ENCODE data around the gene TP53. TPM values are rescaled to one million over a fixed set of nuclear protein-coding genes. Genes with fewer than 3 reads are reported as not detected.

Gene TP53
- total and polyA plus RNA-seq, 2 of the 4 experiments (the other 2 are of a cell fraction) = 31.2 to 48.5 TPM

DNA sequence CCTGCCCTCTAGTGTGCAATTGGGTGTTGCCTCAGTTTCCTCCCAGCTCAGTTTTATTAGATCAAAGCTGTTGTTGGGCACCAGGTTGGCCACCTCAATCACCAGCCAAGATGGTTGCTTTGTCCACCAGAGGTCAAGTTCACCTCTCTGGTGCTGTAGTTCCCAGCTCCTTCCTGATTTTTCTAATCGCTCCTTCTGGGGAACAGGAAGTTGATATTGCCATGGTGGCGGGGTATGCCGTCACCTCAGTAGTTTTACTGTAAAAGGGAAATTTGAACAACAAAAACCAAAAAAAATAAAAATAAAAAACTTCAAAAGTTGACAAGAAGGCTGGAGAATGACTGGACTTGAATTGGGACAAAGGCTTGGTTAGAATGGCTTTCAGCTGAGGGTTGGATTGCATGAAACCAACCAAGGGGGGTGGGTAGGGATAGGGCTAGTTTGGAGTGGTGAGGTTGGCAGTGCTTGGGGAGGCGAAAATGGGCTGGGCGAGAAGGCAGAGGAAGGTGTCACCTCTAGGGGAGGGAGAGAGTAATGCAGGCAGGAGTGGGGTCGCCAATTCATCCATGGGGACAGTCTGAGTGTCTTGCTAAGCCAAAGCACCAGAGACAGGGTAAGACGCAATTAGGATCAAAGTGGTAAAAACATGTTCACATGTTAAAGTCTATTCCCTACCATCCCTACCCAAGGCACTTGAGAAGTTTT, 23.9 kb upstream of the TP53 start:
- 76% methylated on average over 2 of the region's 7 CpGs; no CpG with 5 or more reads in 1 of the 2 experiments for WGBS, 2 experiments (ENCODE audit: extremely low coverage in 2 of 2, insufficient read length in 1 of 2)
- BruUV-seq (replicated peaks) = no TSS peak
- no peak for DNase-seq
- H3K4ac ChIP-seq (ENCODE audit: low read depth, low read length) = no peak overlapping the region
- no peak overlapping the region for H3K4me3 ChIP-seq (ENCODE audit: insufficient read depth, low read depth, low read length)
- H4K8ac ChIP-seq (ENCODE audit: low read depth in 2 of 2, low read length in 2 of 2) = no peak overlapping the region
- ChIA-PET POLR2A (ENCODE audit: unreplicated experiment) (no interaction called here), CTCF (no interaction called here)
- peaks cover 61% of the 10 kb centered on the region for H3K27me3 ChIP-seq (ENCODE audit: control insufficient read depth, insufficient read depth, low read length)
- no peak overlapping the region for H3K9ac ChIP-seq (ENCODE audit: low read depth, low read length)
- no peak overlapping the region for H2BK15ac ChIP-seq (ENCODE audit: low read depth, low read length)
- no peaks in the 10 kb centered on the region for H3K36me3 ChIP-seq (ENCODE audit: control insufficient read depth, insufficient read depth, low read length)
- in situ Hi-C loops (cut with MboI; ENCODE audit: low sequenced_read_pairs) = no loop called here
- TF ChIP-seq NFE2L2 (IDR thresholded peaks at IDR 0.05; ENCODE audit: low read depth, low read length) (no peak), FOS (IDR thresholded peaks at IDR 0.05; ENCODE audit: low read depth, low read length) (no peak), CHD1 (IDR thresholded peaks at IDR 0.05; ENCODE audit: low read depth, low read length) (no peak), BHLHE40 (IDR thresholded peaks at IDR 0.05; ENCODE audit: low read depth, low read length) (no peak), CEBPB (IDR thresholded peaks at IDR 0.05; ENCODE audit: low read depth, low read length) (no peak), MAFK (IDR thresholded peaks at IDR 0.05; ENCODE audit: low read depth, low read length) (no peak), MAZ (IDR thresholded peaks at IDR 0.05; ENCODE audit: borderline replicate concordance, low read depth, low read length) (no peak), POLR2A (IDR thresholded peaks at IDR 0.05; ENCODE audit: low read depth, low read length) (no peak), MXI1 (IDR thresholded peaks at IDR 0.05; ENCODE audit: borderline replicate concordance, low read depth, low read length) (no peak), RFX5 (IDR thresholded peaks at IDR 0.05; ENCODE audit: low read depth, low read length) (no peak), RAD21 (IDR thresholded peaks at IDR 0.05; ENCODE audit: low read length) (no peak), RCOR1 (IDR thresholded peaks at IDR 0.05; ENCODE audit: insufficient replicate concordance, low read length) (no peak), SMC3 (IDR thresholded peaks at IDR 0.05; ENCODE audit: low read depth, low read length) (no peak)
- TF ChIP-seq, protein P1, sequence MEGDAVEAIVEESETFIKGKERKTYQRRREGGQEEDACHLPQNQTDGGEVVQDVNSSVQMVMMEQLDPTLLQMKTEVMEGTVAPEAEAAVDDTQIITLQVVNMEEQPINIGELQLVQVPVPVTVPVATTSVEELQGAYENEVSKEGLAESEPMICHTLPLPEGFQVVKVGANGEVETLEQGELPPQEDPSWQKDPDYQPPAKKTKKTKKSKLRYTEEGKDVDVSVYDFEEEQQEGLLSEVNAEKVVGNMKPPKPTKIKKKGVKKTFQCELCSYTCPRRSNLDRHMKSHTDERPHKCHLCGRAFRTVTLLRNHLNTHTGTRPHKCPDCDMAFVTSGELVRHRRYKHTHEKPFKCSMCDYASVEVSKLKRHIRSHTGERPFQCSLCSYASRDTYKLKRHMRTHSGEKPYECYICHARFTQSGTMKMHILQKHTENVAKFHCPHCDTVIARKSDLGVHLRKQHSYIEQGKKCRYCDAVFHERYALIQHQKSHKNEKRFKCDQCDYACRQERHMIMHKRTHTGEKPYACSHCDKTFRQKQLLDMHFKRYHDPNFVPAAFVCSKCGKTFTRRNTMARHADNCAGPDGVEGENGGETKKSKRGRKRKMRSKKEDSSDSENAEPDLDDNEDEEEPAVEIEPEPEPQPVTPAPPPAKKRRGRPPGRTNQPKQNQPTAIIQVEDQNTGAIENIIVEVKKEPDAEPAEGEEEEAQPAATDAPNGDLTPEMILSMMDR (conservative IDR thresholded peaks at IDR 0.05; ENCODE audit: low read depth, low read length) = no peak
- TF ChIP-seq, protein P2, sequence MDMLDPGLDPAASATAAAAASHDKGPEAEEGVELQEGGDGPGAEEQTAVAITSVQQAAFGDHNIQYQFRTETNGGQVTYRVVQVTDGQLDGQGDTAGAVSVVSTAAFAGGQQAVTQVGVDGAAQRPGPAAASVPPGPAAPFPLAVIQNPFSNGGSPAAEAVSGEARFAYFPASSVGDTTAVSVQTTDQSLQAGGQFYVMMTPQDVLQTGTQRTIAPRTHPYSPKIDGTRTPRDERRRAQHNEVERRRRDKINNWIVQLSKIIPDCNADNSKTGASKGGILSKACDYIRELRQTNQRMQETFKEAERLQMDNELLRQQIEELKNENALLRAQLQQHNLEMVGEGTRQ (IDR thresholded peaks at IDR 0.05; ENCODE audit: low read depth, low read length) = no peak
- TF ChIP-seq, protein P3, sequence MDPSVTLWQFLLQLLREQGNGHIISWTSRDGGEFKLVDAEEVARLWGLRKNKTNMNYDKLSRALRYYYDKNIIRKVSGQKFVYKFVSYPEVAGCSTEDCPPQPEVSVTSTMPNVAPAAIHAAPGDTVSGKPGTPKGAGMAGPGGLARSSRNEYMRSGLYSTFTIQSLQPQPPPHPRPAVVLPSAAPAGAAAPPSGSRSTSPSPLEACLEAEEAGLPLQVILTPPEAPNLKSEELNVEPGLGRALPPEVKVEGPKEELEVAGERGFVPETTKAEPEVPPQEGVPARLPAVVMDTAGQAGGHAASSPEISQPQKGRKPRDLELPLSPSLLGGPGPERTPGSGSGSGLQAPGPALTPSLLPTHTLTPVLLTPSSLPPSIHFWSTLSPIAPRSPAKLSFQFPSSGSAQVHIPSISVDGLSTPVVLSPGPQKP (IDR thresholded peaks at IDR 0.05; ENCODE audit: borderline replicate concordance, low read depth, low read length) = no peak
- H2BK5ac ChIP-seq (ENCODE audit: low read depth, low read length, poor library complexity, severe bottlenecking) = no peak overlapping the region
- H3K79me1 ChIP-seq (ENCODE audit: low read depth in 1 of 2, low read length in 2 of 2) = no peaks in the 10 kb centered on the region
- H2AK5ac ChIP-seq (ENCODE audit: low read depth, low read length) = no peak overlapping the region
- peaks cover under 1% of the 10 kb centered on the region; the same call in 1 of the 2 replicates for H3K4me1 ChIP-seq (ENCODE audit: control insufficient read depth, insufficient read depth, low read length)
- H3K23ac ChIP-seq (ENCODE audit: low read depth, low read length) = no peak overlapping the region
- no peak overlapping the region for H2AK9ac ChIP-seq (replicated peaks; ENCODE audit: low read depth, low read length, poor library complexity)
- no peaks in the 10 kb centered on the region for H3K9me3 ChIP-seq (ENCODE audit: control insufficient read depth, insufficient read depth, low read length)
- no peaks in the 10 kb centered on the region for H4K20me1 ChIP-seq (ENCODE audit: insufficient read depth, low read length)
- ATAC-seq (ENCODE audit: low read depth) = no peak
- dilution Hi-C loops (cut with HindIII; ENCODE audit: low sequenced_read_pairs, unreplicated experiment) = no loop called here
- H3K56ac ChIP-seq (ENCODE audit: extremely low read depth, insufficient read depth, low read length) = no peak overlapping the region
- intact Hi-C loops (cut with micrococcal nuclease) = no loop called here
- no peak overlapping the region for H2AFZ ChIP-seq (replicated peaks; ENCODE audit: low read length, poor library complexity)
- H2BK120ac ChIP-seq (ENCODE audit: low read depth, low read length) = no peak overlapping the region
- no peak overlapping the region for H3K18ac ChIP-seq (ENCODE audit: low read depth, low read length)
- no peak overlapping the region for H3K4me2 ChIP-seq (ENCODE audit: low read depth, low read length)
- no peak overlapping the region for H3K27ac ChIP-seq (ENCODE audit: insufficient read depth, low read length)
- H4K5ac ChIP-seq (ENCODE audit: low read depth, low read length) = no peak overlapping the region
- no peak overlapping the region for H3K14ac ChIP-seq (replicated peaks; ENCODE audit: low read depth, low read length)
- H2BK20ac ChIP-seq (ENCODE audit: low read depth, low read length) = no peak overlapping the region
- 0 out of 2 replicates have a peak, but pooled peaks cover under 1% of the 10 kb centered on the region for H3K9me1 ChIP-seq (ENCODE audit: insufficient read depth, low read length)
- H4K91ac ChIP-seq (ENCODE audit: insufficient read depth, low read depth, low read length) = no peak overlapping the region
